ENCODE measurements around the gene ZDHHC11B.
"Not testable (repeated sequence)": the region's sequence is repeated elsewhere in the genome, so short reads cannot be mapped to it uniquely, and the experiment has no call there.

The ZDHHC11B gene

DNA sequence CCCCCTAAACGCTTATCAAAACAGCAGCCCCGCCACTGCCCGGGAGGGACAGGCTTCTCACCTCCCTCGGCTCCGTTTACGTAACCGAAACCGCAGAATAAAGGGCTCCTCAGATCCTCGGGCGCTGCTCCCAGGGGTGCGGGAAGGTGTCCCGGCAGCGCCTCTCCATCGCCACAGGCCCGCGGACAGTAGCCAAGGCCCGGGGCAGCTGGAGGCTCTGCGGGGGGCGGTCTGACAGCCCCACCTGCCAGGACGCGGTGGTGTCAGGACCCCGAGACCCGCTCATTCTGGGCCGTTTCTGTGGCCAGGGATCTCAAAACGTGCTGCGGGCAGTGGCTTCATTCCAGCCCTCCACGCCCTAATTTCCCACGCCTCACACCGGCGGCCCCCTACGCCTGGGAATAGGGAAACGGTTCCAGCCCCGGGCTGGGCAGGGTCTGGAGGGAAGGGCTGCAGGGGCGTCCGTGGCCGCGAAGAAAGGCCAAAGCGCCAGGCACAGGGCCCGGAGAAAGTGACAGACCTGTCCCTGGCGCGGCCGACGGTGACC lies 575 bp downstream of the ZDHHC11B start:
- DNase-seq = not testable (repeated sequence)

DNA sequence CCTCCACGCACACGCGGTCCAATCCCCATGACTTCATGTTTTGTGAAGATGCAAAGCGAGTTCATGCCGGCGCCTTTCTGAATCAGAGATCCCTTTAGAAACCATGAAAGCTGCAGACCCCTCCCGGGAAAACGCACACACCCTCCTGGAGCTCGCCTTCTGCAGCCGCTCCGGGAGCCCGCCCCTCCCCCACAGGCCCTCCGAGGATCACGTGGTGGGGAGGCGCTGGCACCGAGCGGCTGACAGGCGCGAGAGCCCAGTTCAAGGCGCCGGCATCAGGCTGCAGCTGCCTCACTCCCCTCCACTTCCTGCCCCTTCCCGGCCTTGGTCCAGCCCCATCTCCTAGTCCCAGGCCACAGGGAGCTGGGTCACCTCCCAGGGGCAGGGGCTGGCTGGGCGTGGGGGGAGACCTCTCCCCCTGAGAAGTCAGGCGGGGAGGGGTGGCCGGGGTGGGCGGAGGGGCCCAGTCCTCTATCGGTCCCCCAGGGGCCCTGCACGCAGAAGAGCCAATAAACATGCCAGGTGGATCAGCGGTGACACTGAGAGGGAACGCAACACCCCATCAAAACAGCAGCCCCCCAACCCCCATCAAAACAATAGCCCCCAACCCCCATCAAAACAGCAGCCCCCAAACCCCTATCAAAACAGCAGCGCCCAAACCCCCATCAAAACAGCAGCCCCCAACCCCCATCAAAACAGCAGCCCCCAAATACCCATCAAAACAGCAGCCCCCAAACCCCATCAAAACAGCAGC lies 1.3 kb downstream of the ZDHHC11B start:
- not testable (repeated sequence) for DNase-seq

DNA sequence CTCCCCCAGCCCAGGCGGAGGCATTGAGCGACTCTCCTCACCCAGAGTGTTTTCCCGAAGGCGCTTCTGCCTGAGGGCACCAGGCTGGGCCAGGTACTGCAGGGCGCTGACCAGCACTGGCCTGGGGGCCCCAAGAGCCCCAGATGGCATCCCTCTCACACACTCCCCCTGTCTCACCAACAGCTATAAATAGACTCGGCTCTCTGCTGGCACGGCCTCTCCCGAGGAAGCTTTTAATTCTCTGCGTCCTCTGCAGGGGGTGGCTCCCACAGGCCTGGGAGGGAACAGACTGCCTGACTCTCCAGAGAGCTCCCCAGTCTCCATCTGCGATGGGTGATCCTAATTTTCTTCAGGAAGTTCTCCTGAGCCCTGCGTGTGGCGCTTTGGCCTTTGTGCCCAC lies 2.2 kb downstream of the ZDHHC11B start:
- not testable (repeated sequence) for DNase-seq

- DNase-seq = not testable (repeated sequence)
Measured at GRCh38 chr5:780571-780970, 4.0 kb downstream of the ZDHHC11B start.

DNA sequence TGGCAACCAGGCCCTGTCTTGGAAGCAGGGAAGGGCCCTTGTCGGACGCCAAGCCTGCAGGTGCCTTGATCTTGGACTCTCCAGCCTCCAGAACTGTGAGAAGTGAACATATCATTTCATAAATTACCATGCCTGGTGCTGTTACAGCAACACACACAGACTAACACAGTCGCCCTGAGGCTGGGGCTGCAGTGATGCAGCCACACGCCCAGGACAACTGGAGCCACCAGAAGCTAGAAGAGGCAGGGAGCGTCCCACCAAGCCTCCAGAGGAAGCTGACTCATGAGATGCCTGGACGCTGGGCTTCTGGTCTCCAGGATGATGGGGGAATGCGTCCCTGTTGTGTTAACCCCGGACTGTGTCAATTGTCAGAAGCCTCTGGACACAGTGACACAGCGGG lies 5.6 kb downstream of the ZDHHC11B start:
- not testable (repeated sequence) for DNase-seq

DNA sequence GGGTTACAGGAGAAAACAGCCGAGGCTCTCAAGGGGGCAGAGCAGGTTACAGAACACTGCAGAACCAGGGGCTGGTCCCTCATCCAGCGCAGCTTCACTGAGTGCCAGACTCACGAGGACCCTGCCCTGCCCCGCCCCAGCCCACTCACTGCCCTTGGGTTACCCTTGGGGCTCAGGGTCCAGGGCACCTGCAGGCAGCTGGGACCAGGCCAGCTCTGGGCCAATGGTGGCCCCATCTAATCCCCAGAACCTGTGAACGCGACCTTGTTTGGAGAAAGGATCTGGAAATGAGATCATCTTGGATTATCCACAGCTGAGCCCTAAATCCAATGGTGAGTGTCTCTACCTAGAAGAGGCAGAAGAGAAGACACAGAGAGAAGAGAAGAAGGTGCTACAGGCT lies 6.1 kb downstream of the ZDHHC11B start:
- DNase-seq = not testable (repeated sequence)

DNA sequence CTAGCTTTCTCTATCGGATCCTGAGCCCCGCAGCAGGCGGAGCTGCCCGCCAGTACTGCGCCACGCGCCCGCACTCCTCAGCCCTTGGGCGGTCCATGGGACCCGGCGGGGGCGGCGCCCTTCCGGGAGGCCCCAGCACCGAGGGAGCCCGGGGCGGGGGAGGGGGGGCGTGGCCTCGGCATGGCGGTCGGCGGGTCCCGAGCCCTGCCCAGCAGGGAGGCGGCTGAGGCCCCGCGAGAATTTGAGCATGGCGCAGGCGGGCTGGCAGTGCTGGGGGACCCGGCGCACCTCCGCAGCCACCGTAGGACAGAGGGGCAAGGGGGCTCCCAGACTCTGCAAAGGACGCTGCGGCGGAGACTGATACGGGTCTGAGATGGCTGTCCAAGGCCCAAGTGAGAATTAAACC lies 6.8 kb downstream of the ZDHHC11B start:
- DNase-seq = no peak

DNA sequence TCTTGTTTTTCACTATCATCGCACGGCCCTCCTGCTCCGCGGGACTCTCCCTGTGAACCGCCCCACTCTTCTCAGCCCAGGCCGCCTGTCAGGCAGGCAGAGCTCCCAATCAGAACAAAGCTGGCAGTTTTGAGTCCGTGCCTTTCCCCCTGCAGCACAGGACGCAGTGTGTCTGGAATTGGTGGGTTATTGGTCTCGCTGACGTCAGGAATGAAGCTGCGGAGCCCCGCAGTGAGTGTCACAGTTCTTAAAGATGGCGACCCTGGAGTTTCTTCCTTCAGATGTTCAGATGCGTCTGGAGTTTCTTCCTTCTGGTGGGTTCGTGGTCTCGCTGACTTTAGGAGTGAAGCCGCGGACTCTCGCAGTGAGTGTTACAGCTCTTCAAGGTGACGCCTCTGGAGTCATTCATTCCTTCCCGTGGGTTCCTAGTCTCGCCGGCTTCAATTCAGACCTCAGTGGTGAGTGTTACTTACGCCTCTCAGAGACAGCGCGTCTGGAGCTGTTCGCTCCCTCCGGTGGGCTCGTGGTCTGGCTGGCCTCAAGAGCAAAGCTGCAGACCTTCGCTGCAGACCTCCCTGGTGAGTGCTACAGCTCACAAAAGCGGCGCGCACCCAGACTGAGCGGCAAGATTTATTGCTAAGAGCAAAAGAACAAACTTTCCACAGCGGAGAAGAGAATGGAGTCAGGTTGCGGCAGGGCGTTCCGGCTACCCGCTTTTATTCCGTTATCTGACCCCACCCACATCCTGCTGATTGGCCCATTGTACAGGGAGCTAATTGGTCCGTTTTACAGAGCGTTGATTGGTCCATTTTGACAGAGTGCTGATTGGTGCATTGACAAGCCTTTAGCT lies 7.4 kb downstream of the ZDHHC11B start:
- DNase-seq = no peak

GRCh38 chr5:775961-776861 lies 8.3 kb downstream of the ZDHHC11B start:
- no peak for DNase-seq

DNA sequence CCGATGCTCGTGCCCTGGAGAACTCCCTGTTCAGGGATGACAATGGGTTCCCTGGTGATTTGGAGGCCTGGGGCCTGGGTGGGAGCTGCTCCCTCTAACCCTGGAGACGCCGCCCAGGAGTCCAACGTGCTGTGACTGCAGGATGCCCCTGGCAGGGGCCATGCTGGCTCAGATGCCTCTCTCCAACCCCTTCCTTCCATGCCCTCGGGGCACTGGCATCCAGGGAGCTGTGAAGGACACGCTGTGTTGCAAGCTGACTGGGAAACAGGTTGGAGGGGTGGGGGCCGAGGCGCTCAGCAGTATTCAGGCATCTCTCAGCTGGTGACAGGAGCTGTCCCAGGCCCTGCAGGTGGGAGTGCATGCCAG lies 9.0 kb downstream of the ZDHHC11B start:
- not testable (repeated sequence) for DNase-seq

DNA sequence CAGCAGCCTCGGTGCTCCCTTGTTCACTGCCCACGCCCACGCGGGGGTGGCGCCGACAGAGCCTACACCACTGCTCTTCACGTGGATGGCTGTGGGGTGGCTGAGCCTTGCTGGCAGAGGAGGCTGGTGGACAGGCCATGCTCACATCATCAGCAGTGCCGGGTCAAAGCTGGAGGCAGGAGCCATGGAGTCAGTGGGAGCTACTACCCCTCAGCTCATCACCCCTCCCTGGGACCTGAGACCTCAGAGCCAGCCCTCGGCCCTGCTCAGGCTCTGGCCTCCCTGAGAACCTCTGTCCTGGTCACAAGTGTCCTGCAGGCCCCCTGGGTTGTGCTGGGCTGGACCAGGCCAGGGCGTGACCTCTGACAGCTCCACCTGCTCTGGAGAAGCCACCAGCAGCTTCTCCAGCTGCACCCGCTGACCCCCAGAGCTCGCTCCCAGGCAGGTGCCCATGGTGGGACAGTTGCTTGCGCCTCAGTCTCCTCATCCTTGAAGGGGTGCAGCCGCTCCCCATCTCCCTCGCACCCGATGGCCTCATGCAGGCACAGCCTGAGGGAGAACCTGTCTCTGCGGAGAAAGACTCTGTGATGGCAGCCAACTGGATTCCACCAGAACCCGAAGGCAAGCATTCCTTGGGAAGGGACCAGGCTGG lies 9.5 kb downstream of the ZDHHC11B start:
- not testable (repeated sequence) for DNase-seq

- not testable (repeated sequence) for DNase-seq
Measured at GRCh38 chr5:774304-774703, 10.2 kb downstream of the ZDHHC11B start.

DNA sequence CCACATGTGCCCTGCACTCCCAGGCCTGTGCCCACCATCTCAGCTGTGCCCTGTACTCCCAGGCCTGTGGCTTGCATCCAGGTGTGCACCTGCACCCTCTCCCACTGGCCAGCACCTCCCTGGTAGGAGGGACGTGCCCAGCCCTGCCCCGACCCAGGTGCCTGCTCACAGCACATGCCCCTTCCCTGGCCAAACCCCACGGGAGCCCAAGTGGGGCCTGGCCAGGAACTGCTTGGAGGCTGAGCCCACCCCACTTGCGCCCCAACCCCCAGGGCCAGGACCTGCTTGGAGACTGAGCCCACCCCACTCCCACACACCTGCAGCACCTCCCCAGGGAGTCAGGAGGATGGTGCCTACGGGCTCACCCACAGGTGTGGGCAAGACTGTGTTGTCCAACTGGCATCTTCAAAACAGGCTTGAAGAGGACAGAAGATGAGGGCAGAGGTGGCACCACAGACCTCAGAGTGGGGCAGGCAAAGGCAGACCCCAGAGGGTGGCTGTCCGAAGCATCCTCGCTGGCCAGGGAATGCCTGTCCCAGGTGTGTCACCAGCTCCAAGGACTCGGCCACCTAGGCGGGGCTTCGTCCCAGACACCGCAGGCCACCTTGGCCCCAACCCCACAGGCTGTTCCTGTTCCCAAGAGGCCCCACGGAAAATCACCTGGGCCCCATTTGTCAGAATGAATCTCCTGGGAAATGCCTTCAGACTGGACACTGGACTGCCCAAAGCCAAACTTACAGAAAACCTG lies 10.8 kb downstream of the ZDHHC11B start:
- DNase-seq = peak; percentile 19

DNA sequence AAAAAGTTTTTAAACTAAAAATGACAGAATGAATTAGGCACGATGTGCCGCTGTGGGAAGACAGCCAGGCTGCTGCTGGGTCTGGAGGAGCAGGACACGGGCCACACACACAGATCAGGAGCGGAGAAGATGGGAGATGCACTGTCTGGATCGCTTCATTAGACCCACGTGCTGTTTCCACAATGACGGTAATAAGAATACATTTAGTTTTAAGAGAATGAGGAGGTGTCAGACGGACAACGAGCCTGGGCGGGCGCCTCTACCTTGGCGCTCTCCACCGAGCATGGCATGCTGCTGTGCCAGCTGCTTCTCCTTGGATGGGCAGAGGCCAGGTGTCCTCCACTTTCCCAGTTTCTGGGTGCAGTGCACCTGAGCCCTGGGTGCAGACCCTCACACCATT lies 11.6 kb downstream of the ZDHHC11B start:
- DNase-seq = peak; percentile 13

DNA sequence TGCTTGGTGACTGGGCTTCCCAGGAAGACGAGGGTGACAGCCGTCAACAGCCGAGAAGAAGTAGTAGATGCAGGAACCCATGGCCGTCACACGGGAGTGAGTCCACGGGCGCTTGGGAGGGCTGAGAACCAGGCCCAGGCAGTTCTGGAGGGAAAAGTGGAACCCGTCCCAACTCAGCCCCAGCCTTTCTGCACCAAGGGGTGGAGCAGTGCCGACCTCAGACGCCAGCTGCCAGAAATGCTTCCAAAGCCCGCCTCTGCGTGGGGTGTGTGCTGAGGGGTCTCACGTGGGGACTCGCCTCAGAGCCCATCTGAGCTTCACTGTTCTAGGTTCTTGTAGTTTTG lies 12.0 kb downstream of the ZDHHC11B start:
- peak; percentile 16 for DNase-seq

DNA sequence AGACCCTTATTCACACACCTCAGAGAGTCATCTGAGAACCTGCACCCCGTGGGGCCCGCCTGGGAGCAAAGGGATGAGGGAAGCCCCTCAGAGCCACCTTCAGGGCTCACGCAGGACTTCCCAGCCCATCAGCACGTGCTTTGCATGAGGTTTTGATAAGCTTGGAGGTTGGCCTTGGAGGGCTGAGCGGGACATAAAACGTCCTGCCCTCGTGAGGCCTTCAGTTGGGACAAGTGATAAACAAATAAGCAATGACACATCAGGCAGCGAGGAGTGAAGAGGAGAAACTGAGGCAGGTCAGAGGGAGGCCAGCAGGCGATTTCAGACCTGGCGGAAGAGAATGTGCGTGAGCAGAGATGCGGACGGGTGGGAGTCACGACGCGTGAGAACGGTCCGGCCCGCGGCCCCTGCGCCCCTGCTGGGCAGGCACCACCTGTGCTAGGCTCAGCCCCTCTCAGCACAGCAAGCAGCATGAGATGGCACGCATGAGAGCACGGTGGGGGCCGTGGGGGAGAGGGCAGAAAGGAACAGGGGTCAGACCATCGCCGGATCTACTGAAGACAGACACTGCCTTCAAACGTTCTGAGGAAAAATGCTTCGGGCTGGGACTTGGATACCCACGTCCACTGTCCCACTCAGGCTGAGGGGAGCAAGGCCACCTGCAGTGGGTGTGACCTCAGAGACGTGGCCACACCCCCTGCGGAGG lies 12.5 kb downstream of the ZDHHC11B start:
- peak; percentile 9 for DNase-seq

DNA sequence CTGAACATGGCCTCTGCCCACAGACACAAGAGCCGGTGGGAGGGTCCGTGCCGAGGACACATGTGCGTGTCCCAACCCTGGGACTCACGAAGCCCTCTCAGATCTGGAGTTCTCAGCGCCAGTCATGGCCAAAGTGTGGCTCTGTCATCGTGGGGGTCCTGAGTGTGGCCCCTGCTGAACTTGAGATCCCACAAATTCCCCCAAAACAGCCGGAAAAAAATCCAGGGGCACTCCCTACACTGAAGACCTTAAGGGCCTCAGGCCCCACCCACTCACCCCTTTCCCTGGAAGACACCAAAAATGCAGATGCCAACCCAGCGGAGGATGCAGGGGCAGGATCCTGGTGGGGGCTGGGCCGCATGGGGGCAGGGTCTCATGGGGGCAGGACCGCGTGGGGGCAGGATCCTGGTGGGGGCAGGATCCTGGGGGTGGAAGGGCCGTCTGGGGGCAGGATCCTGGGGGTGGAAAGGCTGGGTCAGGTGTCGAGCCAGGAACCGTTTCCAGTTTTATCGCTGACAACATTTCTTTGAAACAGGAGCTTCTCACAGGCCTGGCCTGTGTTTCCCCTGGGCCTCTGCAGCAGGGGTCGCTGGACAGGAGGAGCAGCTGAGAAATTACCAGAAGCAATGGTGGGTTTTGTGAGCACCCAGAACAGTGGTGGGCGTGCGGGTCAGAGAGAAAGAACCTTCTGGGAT lies 13.3 kb downstream of the ZDHHC11B start:
- DNase-seq = peak; percentile 20

- DNase-seq = peak; percentile 15
Measured at GRCh38 chr5:770585-770984, 13.9 kb downstream of the ZDHHC11B start.

DNA sequence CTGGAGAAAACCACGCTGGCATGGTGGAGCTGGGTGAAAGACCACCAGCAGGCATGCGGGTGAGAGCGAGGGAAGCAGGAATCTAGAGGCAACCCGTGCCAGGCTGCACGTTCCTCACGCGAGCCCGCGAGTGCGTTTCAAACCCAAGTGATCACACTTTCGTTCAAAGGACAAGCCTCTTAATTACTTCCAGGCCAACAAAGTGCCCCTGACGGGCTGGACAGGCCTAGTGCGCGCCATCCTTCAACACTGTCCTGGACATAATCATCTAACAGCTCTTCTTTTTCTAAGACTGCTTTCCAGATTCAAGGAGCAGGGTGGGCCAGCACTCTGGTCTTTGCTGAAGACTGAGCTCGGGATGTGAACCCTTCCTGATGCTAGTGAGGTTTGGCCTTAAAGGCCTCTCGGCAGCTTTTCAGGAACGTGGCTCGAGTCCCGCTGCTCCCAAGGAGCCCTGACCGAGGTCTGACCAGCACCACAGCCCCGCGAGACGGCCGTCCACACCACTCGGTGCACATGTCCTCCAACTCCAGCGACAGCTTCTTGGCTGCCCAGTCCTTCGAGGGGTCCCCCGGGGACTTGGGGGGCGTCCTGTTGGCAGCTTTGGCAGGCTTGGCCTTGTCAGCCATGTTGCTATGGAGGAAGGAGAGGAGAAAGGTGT lies 14.9 kb downstream of the ZDHHC11B start:
- DNase-seq = peak; percentile 15

Data from activated CD4-positive, CD25-positive, alpha-beta regulatory T cell treated with anti-CD3 and anti-CD28 coated beads, Interleukin-2, amount 50 U/mL, for 72 hours (primary cell).